OCI-LY7 (cell line): Measurements from ENCODE around the gene PHF21B.

ENCODE experiments used
- CTCF ChIP-seq: fragments of 200-600 bp; sonication (generic); conservative IDR thresholded peaks from 2 replicates; pipeline ENCODE4 v1.5.1; 2014; ENCODE audit warnings: mild to moderate bottlenecking, antibody characterized with exemption, low read length, moderate library complexity, mixed read lengths
- EZH2phosphoT487 ChIP-seq: fragments of 200-600 bp; sonication (generic); IDR thresholded peaks from 2 replicates; pipeline ENCODE4 v1.6.1; 2018; ENCODE audit warnings: low read depth, borderline replicate concordance, mild to moderate bottlenecking, mixed run types, antibody characterized with exemption, low read length, moderate library complexity, mixed read lengths

- no peak for TF ChIP-seq CTCF
- TF ChIP-seq EZH2phosphoT487: no peak
Measured at GRCh38 chr22:44986926-44987325, 22.9 kb downstream of the PHF21B start.
